HUDEP-2 (cell line): Measurements from ENCODE around the gene HIRA.

Experiments
- DNase-seq, 76 experiments: peaks; one replicate each; lab custom pipeline; 2025; ENCODE audit not compliant: unreplicated experiment in 76 of 76; lab: John Stamatoyannopoulos, UW

Gene HIRA

GRCh38 chr22:19290400-19291217 is 140.9 kb downstream of the HIRA start:
- peak in 3 of 76 experiments; percentile 1 to 9 (median 9) for DNase-seq

- DNase-seq, result no peak
Observed at GRCh38 chr22:19289475-19290161, 141.9 kb downstream of the HIRA start.

- no peak for DNase-seq
Observed at GRCh38 chr22:19287889-19288288, 143.6 kb downstream of the HIRA start.

GRCh38 chr22:19287076-19287707 is 144.3 kb downstream of the HIRA start:
- DNase-seq, result no peak

GRCh38 chr22:19285831-19286230 is 145.7 kb downstream of the HIRA start:
- DNase-seq, result no peak
